ENCODE measurements around the gene KPTN. TPM values are rescaled to one million over a fixed set of nuclear protein-coding genes. Genes with fewer than 3 reads are reported as not detected.

Gene KPTN
- total RNA-seq, 2 donors from 2014 or later, result 2.8 to 2.9 TPM

DNA sequence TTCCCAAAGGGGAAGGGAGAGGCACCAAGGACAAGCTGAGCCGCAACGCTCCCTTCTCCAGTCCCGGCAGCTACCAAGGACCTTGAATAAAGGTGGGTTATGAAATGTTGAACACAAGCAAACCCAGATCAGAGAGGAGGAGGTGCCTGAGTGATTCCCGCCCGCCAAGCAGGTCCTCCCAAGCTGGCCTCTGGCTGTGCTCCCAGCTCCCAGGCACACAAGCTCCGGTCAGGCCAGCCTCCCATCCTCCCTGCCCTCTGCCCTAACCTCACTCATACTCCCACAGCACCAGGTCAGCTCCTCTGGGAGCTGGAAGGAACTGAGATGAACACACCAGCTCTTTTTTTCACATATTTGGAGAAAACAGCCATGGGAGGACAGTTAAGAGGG, 27.1 kb upstream of the KPTN start:
- H3K4me3 ChIP-seq, result no peak overlapping the region
- no peaks in the 10 kb centered on the region for H3K9me3 ChIP-seq
- no peaks in the 10 kb centered on the region for H3K27me3 ChIP-seq
- no peaks in the 10 kb centered on the region for H3K36me3 ChIP-seq
- H3K27ac ChIP-seq, result peak overlapping the region; percentile 72 to 95
- H3K4me1 ChIP-seq, result peaks cover 0 to 84% of the 10 kb centered on the region in 2 donors
- TF ChIP-seq, protein P1, sequence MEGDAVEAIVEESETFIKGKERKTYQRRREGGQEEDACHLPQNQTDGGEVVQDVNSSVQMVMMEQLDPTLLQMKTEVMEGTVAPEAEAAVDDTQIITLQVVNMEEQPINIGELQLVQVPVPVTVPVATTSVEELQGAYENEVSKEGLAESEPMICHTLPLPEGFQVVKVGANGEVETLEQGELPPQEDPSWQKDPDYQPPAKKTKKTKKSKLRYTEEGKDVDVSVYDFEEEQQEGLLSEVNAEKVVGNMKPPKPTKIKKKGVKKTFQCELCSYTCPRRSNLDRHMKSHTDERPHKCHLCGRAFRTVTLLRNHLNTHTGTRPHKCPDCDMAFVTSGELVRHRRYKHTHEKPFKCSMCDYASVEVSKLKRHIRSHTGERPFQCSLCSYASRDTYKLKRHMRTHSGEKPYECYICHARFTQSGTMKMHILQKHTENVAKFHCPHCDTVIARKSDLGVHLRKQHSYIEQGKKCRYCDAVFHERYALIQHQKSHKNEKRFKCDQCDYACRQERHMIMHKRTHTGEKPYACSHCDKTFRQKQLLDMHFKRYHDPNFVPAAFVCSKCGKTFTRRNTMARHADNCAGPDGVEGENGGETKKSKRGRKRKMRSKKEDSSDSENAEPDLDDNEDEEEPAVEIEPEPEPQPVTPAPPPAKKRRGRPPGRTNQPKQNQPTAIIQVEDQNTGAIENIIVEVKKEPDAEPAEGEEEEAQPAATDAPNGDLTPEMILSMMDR (IDR thresholded peaks at IDR 0.05), result no peak
- no peak for DNase-seq (ENCODE audit: low spot score)

DNA sequence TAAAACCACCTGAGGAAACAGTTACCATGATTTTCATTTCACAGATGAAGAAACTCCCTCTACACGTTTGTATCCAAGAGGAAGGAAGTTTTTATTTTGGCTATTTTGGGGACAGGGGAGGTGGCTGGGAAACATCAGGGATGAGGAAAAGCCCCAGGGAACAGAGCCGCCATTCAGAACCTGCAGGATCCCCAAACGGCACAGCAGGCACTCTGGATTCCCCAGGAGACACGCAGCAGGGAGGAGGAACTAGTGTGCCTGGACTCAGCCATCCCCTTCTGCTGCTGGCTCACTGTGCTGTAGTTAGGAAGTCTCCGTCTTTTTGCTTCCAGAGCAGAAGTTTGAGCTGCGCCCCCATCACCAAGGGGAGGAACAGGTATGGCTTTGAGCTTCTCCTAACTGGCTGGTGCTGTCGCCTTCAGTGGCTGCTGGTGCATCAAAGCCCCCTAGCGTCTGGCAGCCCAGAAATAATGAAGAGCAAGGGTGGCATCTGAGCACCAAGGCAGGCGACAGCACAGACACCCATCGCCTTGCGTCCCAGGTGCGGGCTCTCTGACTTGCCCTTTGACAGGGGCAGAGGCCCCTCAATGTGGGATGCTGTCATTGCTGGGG, 26.6 kb upstream of the KPTN start:
- H3K36me3 ChIP-seq, result no peaks in the 10 kb centered on the region
- H3K27ac ChIP-seq, result peak overlapping the region; percentile 72 to 95
- H3K4me3 ChIP-seq, result no peak overlapping the region
- H3K4me1 ChIP-seq, result peaks cover 0 to 80% of the 10 kb centered on the region in 2 donors
- H3K27me3 ChIP-seq, result no peaks in the 10 kb centered on the region
- no peaks in the 10 kb centered on the region for H3K9me3 ChIP-seq
- no peak for DNase-seq (ENCODE audit: low spot score)
- TF ChIP-seq, protein P1 (IDR thresholded peaks at IDR 0.05), result no peak

DNA sequence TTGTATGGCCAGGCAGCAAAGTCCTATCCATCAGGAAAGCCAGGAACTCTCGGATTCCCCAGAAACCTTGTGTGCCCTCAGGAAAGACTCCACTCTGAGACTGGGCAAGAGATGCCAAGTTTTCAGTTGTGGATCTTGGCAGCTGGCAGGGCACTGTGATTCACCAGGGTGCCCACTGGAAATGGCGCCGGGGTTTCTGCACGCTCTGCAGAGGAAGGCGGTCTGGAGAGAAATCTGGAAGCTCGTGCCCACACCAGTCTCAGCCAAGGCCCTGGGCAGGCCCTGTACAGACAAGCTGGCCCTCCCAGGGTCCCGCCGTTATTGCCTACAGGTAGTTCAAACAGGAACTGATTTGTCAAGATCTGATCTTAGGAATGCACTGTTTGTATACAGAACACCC, 26.0 kb upstream of the KPTN start:
- peak overlapping the region; percentile 72 to 95 for H3K27ac ChIP-seq
- H3K4me3 ChIP-seq, result no peak overlapping the region
- DNase-seq (ENCODE audit: low spot score), result no peak
- no peaks in the 10 kb centered on the region for H3K27me3 ChIP-seq
- peaks cover 0 to 78% of the 10 kb centered on the region in 2 donors for H3K4me1 ChIP-seq
- H3K36me3 ChIP-seq, result no peaks in the 10 kb centered on the region
- TF ChIP-seq, protein P1 (IDR thresholded peaks at IDR 0.05), result no peak
- H3K9me3 ChIP-seq, result no peaks in the 10 kb centered on the region

DNA sequence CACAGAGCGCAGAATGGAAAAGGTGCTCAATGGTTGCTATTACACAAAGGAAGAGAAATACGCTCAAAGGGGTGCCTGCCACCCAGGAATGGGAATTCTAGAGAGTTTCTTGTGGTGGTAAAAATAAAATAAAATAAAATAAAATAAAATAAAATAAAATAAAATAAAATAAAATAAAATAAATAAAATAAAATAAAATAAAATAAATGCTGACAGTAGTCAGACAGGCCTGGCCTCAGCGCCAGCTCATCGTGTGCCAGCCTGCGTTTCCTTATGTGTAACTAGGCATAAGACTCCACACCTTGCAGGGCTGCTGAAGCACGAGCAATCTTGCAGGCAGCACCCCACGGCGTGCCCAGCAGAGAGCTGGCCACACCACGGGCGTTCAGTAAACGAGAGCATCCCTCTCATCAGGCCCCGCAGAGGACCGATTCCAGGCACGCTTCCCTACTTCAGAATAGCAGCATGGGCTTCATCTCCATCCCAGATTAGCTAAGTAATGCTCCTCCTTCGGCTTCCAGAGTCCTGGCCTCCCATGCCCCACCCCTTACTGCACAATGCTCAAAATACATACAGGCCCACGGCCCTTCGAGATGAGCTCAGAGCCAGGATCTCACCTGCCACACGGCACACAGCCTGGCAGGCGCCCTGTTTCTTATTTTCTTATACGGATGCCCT, 25.3 kb upstream of the KPTN start:
- no peaks in the 10 kb centered on the region for H3K9me3 ChIP-seq
- DNase-seq (ENCODE audit: low spot score), result no peak
- peaks cover 0 to 78% of the 10 kb centered on the region in 2 donors for H3K4me1 ChIP-seq
- H3K27ac ChIP-seq, result peak overlapping the region; percentile 72 to 95
- H3K27me3 ChIP-seq, result no peaks in the 10 kb centered on the region
- no peak overlapping the region for H3K4me3 ChIP-seq
- no peaks in the 10 kb centered on the region for H3K36me3 ChIP-seq
- TF ChIP-seq, protein P1 (IDR thresholded peaks at IDR 0.05), result no peak

DNA sequence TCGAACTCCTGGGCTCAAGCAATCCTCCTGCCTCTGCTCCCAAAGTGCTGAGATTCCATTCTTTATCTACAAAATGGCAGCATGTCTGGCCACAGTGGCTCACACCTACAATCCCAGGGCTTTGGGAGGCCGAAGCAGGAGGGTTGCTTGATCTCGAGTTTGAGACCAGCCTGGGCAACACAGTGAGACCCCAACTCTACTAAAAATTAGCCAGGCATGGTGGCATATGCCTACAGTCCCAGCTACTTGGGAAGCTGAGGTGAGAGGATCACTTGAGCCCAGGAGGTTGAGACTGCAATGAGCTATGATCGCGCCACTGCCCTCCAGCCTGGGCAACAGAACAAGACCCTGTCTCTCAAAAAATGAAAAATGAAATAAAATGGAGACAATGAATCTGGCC, 24.7 kb upstream of the KPTN start:
- H3K27ac ChIP-seq, result peak overlapping the region in 1 of 2 donors; percentile 87
- no peak for DNase-seq (ENCODE audit: low spot score)
- TF ChIP-seq, protein P1 (IDR thresholded peaks at IDR 0.05), result no peak
- peaks cover 0 to 73% of the 10 kb centered on the region in 2 donors for H3K4me1 ChIP-seq
- H3K27me3 ChIP-seq, result no peaks in the 10 kb centered on the region
- H3K9me3 ChIP-seq, result no peaks in the 10 kb centered on the region
- H3K4me3 ChIP-seq, result no peak overlapping the region
- peaks cover 5% of the 10 kb centered on the region for H3K36me3 ChIP-seq

Data from right atrium auricular region (tissue), 2 donors.